GM23338 (cell line): ENCODE data around the gene NPHP4. TPM values are rescaled to one million over a fixed set of nuclear protein-coding genes. Genes with fewer than 3 reads are reported as not detected.

ENCODE experiments used
- ATAC-seq: fragments of 200-7000 bp; cut with Tn5 transposase; 3 replicates; pipeline ENCODE4 v1.9.1; 2020
- DNase-seq: peaks from one replicate; pipeline ENCODE4 v3.0.0-alpha.2; 2015; ENCODE audit warnings: low spot score
- H2AFZ ChIP-seq: fragments of 200-600 bp; sonication (generic); 2 replicates; pipeline ENCODE4 v1.8.0; 2016; ENCODE audit warnings: antibody characterized with exemption, mild to moderate bottlenecking, moderate library complexity
- H3F3A ChIP-seq: fragments of 200-600 bp; sonication (generic); replicated peaks from 2 replicates; pipeline ENCODE4 v1.8.0; 2017; ENCODE audit warnings: antibody characterized with exemption, mixed run types, low read depth
- H3K27ac ChIP-seq: fragments of 200-600 bp; sonication (generic); 2 replicates; pipeline ENCODE4 v1.6.1; 2016; ENCODE audit warnings: low read depth
- H3K27me3 ChIP-seq: fragments of 200-600 bp; sonication (generic); 2 replicates; pipeline ENCODE4 v1.8.0; 2016; ENCODE audit warnings: mild to moderate bottlenecking, mixed run types, moderate library complexity; ENCODE audit not compliant: insufficient read depth
- H3K36me3 ChIP-seq: fragments of 200-600 bp; sonication (generic); 2 replicates; pipeline ENCODE4 v1.8.0; 2016; ENCODE audit warnings: mild to moderate bottlenecking; ENCODE audit not compliant: insufficient read depth
- H3K4me1 ChIP-seq: fragments of 200-600 bp; sonication (generic); 2 replicates; pipeline ENCODE4 v1.8.0; 2016; ENCODE audit warnings: mild to moderate bottlenecking, moderate library complexity; ENCODE audit not compliant: insufficient read depth
- H3K4me2 ChIP-seq: fragments of 200-600 bp; sonication (generic); 2 replicates; pipeline ENCODE4 v1.7.1; 2017; ENCODE audit warnings: mixed run types
- H3K4me3 ChIP-seq: fragments of 200-600 bp; sonication (generic); 2 replicates; pipeline ENCODE4 v1.6.1; 2016; ENCODE audit warnings: mixed run types
- H3K79me2 ChIP-seq: fragments of 200-600 bp; sonication (generic); replicated peaks from 2 replicates; pipeline ENCODE4 v1.8.0; 2017; ENCODE audit warnings: mild to moderate bottlenecking; ENCODE audit not compliant: insufficient read depth
- H3K9me2 ChIP-seq: fragments of 200-600 bp; sonication (generic); 2 replicates; pipeline ENCODE4 v1.8.0; 2017; ENCODE audit not compliant: insufficient read depth
- H4K20me1 ChIP-seq: fragments of 200-600 bp; sonication (generic); replicated peaks from 2 replicates; pipeline ENCODE4 v1.8.0; 2017; ENCODE audit warnings: mild to moderate bottlenecking; ENCODE audit not compliant: insufficient read depth
- H3K27ac Mint-ChIP-seq: 2 replicates; pipeline ENCODE4 v1.8.0; 2020; ENCODE audit warnings: inconsistent platforms, mild to moderate bottlenecking, moderate library complexity, mixed read lengths
- H3K27me3 Mint-ChIP-seq: 3 replicates; pipeline ENCODE4 v1.8.0; 2022; ENCODE audit warnings: low read depth, mild to moderate bottlenecking, moderate library complexity, mixed read lengths, inconsistent platforms; ENCODE audit not compliant: insufficient read depth, poor library complexity
- H3K36me3 Mint-ChIP-seq: 3 replicates; pipeline ENCODE4 v1.8.0; 2021; ENCODE audit warnings: low read depth, mild to moderate bottlenecking, inconsistent platforms, moderate library complexity, mixed read lengths
- H3K4me1 Mint-ChIP-seq: 3 replicates; pipeline ENCODE4 v1.8.0; 2020; ENCODE audit warnings: mild to moderate bottlenecking, inconsistent platforms, mixed read lengths
- H3K4me3 Mint-ChIP-seq: 3 replicates; pipeline ENCODE4 v1.8.0; 2021; ENCODE audit warnings: moderate library complexity, mild to moderate bottlenecking, inconsistent platforms, mixed read lengths
- H3K9me3 Mint-ChIP-seq: 3 replicates; pipeline ENCODE4 v1.8.0; 2020; ENCODE audit warnings: moderate library complexity, mild to moderate bottlenecking, inconsistent platforms, mixed read lengths
- CREB1 ChIP-seq: fragments of 250-450 bp; sonication (Bioruptor Pico); IDR thresholded peaks from 2 replicates; pipeline ENCODE4 v1.5.0; 2020; ENCODE audit warnings: low read depth, mild to moderate bottlenecking, moderate library complexity
- CTCF ChIP-seq, 2 experiments: fragments of 200-600 bp in 1 of 2; sonication (generic) in 1 of 2; conservative IDR thresholded peaks; 2 replicates each; pipeline versions ENCODE4 v1.5.1 to v1.6.1; 2016 to 2017; ENCODE audit warnings: antibody characterized with exemption in 2 of 2, low read depth in 2 of 2, mild to moderate bottlenecking in 2 of 2, moderate library complexity in 1 of 2
- ETS1 ChIP-seq: IDR thresholded peaks from 2 replicates; pipeline ENCODE4 v1.6.1; 2016; ENCODE audit warnings: antibody characterized with exemption
- EZH2 ChIP-seq: fragments of 200-600 bp; sonication (generic); IDR thresholded peaks from one replicate; pipeline ENCODE4 v1.8.0; 2017; ENCODE audit warnings: antibody characterized with exemption, mild to moderate bottlenecking, low read depth; ENCODE audit not compliant: unreplicated experiment
- EZH2phosphoT487 ChIP-seq: fragments of 200-600 bp; sonication (generic); IDR thresholded peaks from one replicate; pipeline ENCODE4 v1.8.1; 2018; ENCODE audit warnings: antibody characterized with exemption; ENCODE audit not compliant: unreplicated experiment
- JUNB ChIP-seq: IDR thresholded peaks from one replicate; pipeline ENCODE4 v1.6.1; 2016; ENCODE audit warnings: antibody characterized with exemption; ENCODE audit not compliant: unreplicated experiment
- NANOG ChIP-seq: IDR thresholded peaks from 2 replicates; pipeline ENCODE4 v1.6.1; 2016; ENCODE audit warnings: antibody characterized with exemption, borderline replicate concordance
- POLR2AphosphoS5 ChIP-seq: IDR thresholded peaks from 2 replicates; pipeline ENCODE4 v1.6.1; 2016; ENCODE audit warnings: antibody characterized with exemption, low read depth
- REST ChIP-seq: IDR thresholded peaks from one replicate; pipeline ENCODE4 v1.6.1; 2018; ENCODE audit warnings: antibody characterized with exemption; ENCODE audit not compliant: unreplicated experiment
- STAT1 ChIP-seq: IDR thresholded peaks from one replicate; pipeline ENCODE4 v1.6.1; 2016; ENCODE audit warnings: antibody characterized with exemption; ENCODE audit not compliant: unreplicated experiment
- ZNF114 ChIP-seq: fragments of 250-450 bp; sonication (Bioruptor Pico); IDR thresholded peaks from 2 replicates; pipeline ENCODE4 v1.5.0; 2020; ENCODE audit warnings: mild to moderate bottlenecking, moderate library complexity
- ZNF331 ChIP-seq: fragments of 250-450 bp; sonication (Bioruptor Pico); IDR thresholded peaks from 2 replicates; pipeline ENCODE4 v1.5.0; 2020; ENCODE audit warnings: low read depth, mild to moderate bottlenecking, moderate library complexity
- ZNF462 ChIP-seq: fragments of 250-450 bp; sonication (Bioruptor Pico); IDR thresholded peaks from 2 replicates; pipeline ENCODE4 v1.5.0; 2020; ENCODE audit warnings: mild to moderate bottlenecking, moderate library complexity
- polyA plus RNA-seq: library from polyadenylated mRNA; unstranded; fragments of >200 nt; fragmentation: Nextera tagmentation; extraction: Ambion mirVana; gene quantifications from 2 replicates; pipeline ENCODE4 v1.2.1, GENCODE V29; 2016
- total RNA-seq: library from RNA; depleted of rRNA; stranded (reverse); fragments of >200 nt; shearing (Covaris generic); gene quantifications from 2 replicates; pipeline ENCODE4 v1.2.3, GENCODE V29; 2014

Gene NPHP4
- total and polyA plus RNA-seq, 2 experiments from 2014 or later = 2.5 to 12.4 TPM

GRCh38 chr1:5847013-5847659 lies 145.1 kb downstream of the NPHP4 start:
- Histone ChIP-seq H3K27ac (no peak overlapping the region), H3K36me3 (no peaks in the 10 kb centered on the region), H3K4me3 (no peak overlapping the region), H3K9me2 (no peaks in the 10 kb centered on the region), H2AFZ (no peak overlapping the region), H4K20me1 (no peaks in the 10 kb centered on the region), H3F3A (no peaks in the 10 kb centered on the region), H3K27me3 (no peaks in the 10 kb centered on the region), H3K4me2 (no peak overlapping the region), H3K4me1 (no peaks in the 10 kb centered on the region), H3K79me2 (no peaks in the 10 kb centered on the region)
- peak; percentile 79 for DNase-seq
- Mint-ChIP-seq H3K27me3 (peaks cover 8% of the 10 kb centered on the region), H3K4me3 (no peak overlapping the region), H3K36me3 (no peaks in the 10 kb centered on the region), H3K4me1 (peaks cover 12% of the 10 kb centered on the region; the same call in 2 of the 3 replicates), H3K9me3 (no peaks in the 10 kb centered on the region; the same call in 2 of the 3 replicates), H3K27ac (no peak overlapping the region)
- ATAC-seq = peak; percentile 91
- TF ChIP-seq ZNF331 (CRISPR knock-in tag) = no peak
- no peak for TF ChIP-seq ZNF114 (CRISPR knock-in tag)
- peak; percentile 92 for TF ChIP-seq REST
- TF ChIP-seq POLR2AphosphoS5 = no peak
- no peak for TF ChIP-seq JUNB
- TF ChIP-seq STAT1 = no peak
- TF ChIP-seq CREB1 (CRISPR knock-in tag) = 0 out of 2 replicates have a peak, but pooled peaks have one; percentile 13
- TF ChIP-seq EZH2 = no peak
- no peak for TF ChIP-seq CTCF (conservative IDR thresholded peaks at IDR 0.05; ENCODE audit: low read depth in 2 of 2)
- TF ChIP-seq ZNF462 (CRISPR knock-in tag) = no peak
- TF ChIP-seq NANOG = no peak
- no peak for TF ChIP-seq ETS1
- no peak for TF ChIP-seq EZH2phosphoT487
